BLaER1 treated with 17β-estradiol and CSF1 and Interleukin-3, amounts not matched to agents 10 nM and 100 nM (cell line): ENCODE data around the gene ATP5F1B.

Experiments
- H3K27ac ChIP-seq, 11 experiments: shearing (Covaris generic); formaldehyde crosslinking; 2 replicates each; pipeline ENCODE4 v1.8.1; 2022
- H3K27me3 ChIP-seq, 11 experiments: shearing (Covaris generic); formaldehyde crosslinking; 2 replicates each; pipeline ENCODE4 v1.8.1; 2022
- H3K36me3 ChIP-seq, 11 experiments: shearing (Covaris generic); formaldehyde crosslinking; 2 replicates each; pipeline ENCODE4 v1.8.1; 2022
- H3K4me1 ChIP-seq, 10 experiments: shearing (Covaris generic); formaldehyde crosslinking; 2 replicates each; pipeline ENCODE4 v1.8.1; 2022
- H3K4me2 ChIP-seq, 11 experiments: shearing (Covaris generic); formaldehyde crosslinking; 2 replicates each; pipeline ENCODE4 v1.8.1; 2022
- H3K4me3 ChIP-seq, 10 experiments: shearing (Covaris generic); formaldehyde crosslinking; 2 replicates each; pipeline ENCODE4 v1.8.1; 2022
- H3K9ac ChIP-seq, 11 experiments: shearing (Covaris generic); formaldehyde crosslinking; 2 replicates each; pipeline ENCODE4 v1.8.1; 2022
- H3K9me3 ChIP-seq, 11 experiments: shearing (Covaris generic); formaldehyde crosslinking; replicated peaks in 1 of 11; 2 replicates each; pipeline ENCODE4 v1.8.1; 2022
- H4K20me1 ChIP-seq, 11 experiments: shearing (Covaris generic); formaldehyde crosslinking; 2 replicates each; pipeline ENCODE4 v1.8.1; 2022
- Cebpa-rat ChIP-seq, 11 experiments: shearing (Covaris generic); IDR thresholded peaks; 2 replicates each; pipeline ENCODE4 v1.8.1; 2022

Gene ATP5F1B

DNA sequence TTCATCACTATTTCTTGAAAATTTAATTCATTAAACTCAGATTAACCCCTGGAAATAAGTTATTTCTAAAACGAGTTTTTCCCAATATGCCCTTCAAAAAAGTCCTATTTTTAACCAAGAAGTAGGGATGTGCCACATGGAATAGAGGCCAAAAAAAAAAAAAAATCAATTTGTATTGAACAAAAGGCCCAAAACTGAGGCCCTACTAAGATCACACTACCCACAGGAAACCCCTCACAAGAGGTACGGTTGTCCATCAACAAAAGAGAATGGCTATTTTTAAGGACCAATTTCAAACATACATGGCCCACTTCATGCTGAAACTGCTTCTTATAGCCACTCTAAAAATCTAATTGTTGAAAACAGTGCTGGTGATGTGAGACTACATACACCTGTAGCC, 8.2 kb downstream of the ATP5F1B start:
- TF ChIP-seq Cebpa-rat (IDR thresholded peaks at IDR 0.05), result no peak
- Histone ChIP-seq H3K36me3 (peaks cover 53 to 56% (median 55%) of the 10 kb centered on the region in 11 experiments), H3K27me3 (no peaks in the 10 kb centered on the region), H3K4me2 (peak overlapping the region; percentile 41 to 99 (median 98); a peak in 18 of 22 replicates), H3K27ac (peak overlapping the region in 8 of 11 experiments; percentile 27 to 89 (median 82); a peak in 13 of 22 replicates), H4K20me1 (peaks cover 49 to 84% (median 56%) of the 10 kb centered on the region in 11 experiments; a peak in 21 of 22 replicates), H3K4me1 (peaks cover 44 to 80% (median 56%) of the 10 kb centered on the region in 10 experiments), H3K4me3 (peak overlapping the region in 1 of 10 experiments; percentile 7; a peak in 1 of 20 replicates), H3K9ac (peak overlapping the region; percentile 6 to 89 (median 64); a peak in 17 of 22 replicates), H3K9me3 (no peaks in the 10 kb centered on the region)

DNA sequence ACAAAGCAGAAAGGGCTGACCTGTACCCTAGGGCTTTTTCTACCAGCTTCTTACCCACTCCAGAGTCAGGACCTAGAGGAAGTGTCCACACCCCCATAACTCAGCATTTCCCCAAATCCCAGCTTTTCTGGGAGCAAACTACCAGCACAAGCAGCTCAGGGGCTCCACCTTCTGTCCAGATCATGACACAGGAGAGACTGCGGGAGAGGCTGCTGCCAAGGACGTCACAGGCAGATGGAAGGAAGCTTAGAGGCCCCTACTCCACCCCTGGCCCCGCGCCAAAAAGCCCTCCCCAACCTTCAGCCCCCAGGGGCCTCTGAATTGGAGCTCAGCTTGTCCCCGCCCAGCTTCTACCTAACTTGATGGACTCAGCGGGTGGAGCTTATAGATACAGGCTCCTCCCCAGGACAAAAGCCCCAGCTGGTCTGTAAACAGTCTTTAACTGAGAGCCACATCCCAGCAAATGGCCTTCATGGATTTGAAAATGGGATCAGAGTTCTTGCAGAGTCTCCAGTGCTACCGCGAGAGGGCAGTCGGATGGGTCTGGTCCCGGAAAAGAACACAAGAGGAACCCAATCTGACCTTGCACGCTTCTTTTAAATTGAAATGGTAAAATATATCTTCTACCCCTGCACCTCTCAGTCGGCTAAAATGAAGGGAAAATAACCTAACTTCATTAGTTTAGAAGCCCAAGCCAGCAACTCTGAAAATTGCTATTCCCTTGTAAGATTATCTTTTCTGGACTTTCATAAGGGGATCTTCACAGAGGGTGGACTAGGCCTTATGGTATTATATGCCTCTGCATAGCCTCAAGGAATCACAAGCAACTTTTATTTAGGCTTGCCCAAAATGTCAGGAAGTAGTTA, 8.9 kb downstream of the ATP5F1B start:
- no peak for TF ChIP-seq Cebpa-rat (IDR thresholded peaks at IDR 0.05)

DNA sequence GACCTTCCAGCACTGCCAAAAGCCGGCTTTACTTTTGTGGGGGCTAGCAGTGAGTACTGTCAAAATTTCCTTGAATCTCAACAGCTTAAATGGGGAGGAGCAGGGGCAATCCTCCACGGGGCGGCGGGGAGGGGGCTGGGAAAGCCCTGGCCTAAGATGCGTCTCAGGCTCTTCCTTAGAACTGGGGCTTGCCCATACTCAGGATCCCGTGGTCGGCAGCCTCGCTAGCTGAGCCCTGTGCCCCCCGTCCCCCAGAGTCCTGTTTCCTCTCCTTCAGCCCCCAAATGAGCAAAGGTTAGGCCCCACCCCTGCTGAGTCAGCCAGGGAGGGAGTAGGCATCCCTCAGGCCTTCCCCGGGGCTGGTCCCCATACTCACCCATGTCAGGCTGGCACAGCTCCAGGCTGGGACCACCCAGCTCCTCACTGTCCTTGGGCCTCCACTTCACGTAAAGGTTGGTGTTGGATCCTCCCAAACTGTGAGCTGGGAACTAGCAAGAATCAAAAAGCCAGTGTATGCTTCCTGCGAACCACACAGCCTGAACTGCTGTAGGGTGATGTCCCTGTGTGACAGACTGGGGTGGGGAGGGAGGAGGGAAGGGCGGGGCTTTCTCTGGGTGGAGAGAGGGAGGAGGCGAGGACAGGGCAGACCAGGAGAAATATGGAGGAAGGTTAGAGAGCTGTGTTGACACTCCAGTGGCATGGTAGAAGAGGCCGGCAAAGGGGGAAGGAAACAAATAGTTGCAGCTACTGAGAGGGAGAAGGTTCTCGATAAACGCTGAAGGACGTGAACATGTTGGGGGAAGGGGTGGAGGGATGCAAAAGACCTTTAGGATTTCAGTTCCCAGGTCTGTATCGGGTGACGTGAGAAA, 9.7 kb downstream of the ATP5F1B start:
- peak overlapping the region; percentile 72 to 93 (median 86) for H3K27ac ChIP-seq
- peak overlapping the region; percentile 94 to 100 (median 98) for H3K4me2 ChIP-seq
- no peaks in the 10 kb centered on the region for H3K27me3 ChIP-seq
- H3K4me3 ChIP-seq, result peak overlapping the region; percentile 80 to 95 (median 88)
- H3K9ac ChIP-seq, result peak overlapping the region; percentile 79 to 90 (median 85)
- TF ChIP-seq Cebpa-rat (IDR thresholded peaks at IDR 0.05), result no peak
- H3K36me3 ChIP-seq, result peaks cover 38 to 40% (median 39%) of the 10 kb centered on the region in 11 experiments
- H3K9me3 ChIP-seq, result no peaks in the 10 kb centered on the region
- H3K4me1 ChIP-seq, result peaks cover 49 to 82% (median 64%) of the 10 kb centered on the region in 10 experiments
- peaks cover 36 to 84% (median 51%) of the 10 kb centered on the region in 11 experiments; a peak in 21 of 22 replicates for H4K20me1 ChIP-seq

More for the DNA sequence above, 8.9 kb downstream of the ATP5F1B start:
- H3K9me3 ChIP-seq, result no peaks in the 10 kb centered on the region
- peak overlapping the region; percentile 79 to 90 (median 85); a peak in 21 of 22 replicates for H3K9ac ChIP-seq
- peak overlapping the region; percentile 72 to 93 (median 86); a peak in 21 of 22 replicates for H3K27ac ChIP-seq
- H4K20me1 ChIP-seq, result peaks cover 45 to 84% (median 51%) of the 10 kb centered on the region in 11 experiments; a peak in 21 of 22 replicates
- peak overlapping the region; percentile 94 to 100 (median 98) for H3K4me2 ChIP-seq
- peaks cover 46 to 49% (median 47%) of the 10 kb centered on the region in 11 experiments for H3K36me3 ChIP-seq
- no peaks in the 10 kb centered on the region for H3K27me3 ChIP-seq
- peak overlapping the region; percentile 80 to 95 (median 88) for H3K4me3 ChIP-seq
- H3K4me1 ChIP-seq, result peaks cover 45 to 80% (median 56%) of the 10 kb centered on the region in 10 experiments

DNA sequence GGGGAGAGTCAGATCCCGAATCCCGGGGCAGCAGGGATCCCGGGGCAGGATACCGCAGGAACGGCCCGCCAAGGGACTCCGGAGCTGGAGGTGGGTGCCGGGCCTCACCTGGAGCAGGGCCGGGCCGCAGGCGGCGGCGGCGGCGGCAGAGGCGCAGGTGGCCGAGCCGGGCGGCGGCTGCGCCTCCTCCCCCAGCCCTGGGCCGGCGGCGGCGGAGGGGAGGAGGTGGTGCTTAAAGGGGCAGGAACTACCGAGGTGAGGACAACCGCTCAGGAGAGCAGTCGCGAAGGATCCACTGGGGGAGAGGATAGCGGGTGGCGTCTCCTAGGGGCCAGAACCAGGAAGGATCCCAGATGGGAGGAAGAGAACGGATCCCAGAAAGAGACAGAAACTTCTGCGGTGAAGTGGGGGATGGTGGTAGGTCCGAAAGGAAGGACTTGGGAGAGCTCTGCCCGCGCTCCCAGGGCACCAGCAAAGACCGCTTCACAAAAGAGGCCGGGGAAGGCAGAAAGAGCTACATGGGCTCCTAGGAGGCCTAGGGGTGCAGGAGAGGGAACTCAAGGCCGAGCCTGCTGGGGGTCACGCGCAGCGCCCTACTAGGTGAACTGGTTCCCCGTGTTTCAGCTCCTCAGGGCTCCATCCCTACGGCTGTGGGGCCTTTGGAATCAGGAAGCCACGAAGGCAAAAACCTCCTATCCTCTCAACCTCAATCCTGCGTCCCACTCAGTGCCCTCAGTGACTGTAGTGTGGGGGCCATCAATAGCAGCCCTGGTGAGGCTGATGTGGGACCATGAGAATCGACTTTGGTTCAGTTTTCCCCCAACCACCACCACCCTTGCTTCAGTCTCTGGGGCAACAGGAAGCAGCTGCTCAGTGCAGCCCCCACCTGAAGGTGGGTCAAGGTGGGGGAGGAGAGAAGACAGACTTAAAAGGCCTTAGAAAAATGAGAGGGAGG, 10.7 kb downstream of the ATP5F1B start:
- Histone ChIP-seq H3K27ac (peak overlapping the region; percentile 62 to 93 (median 86)), H3K4me3 (peak overlapping the region; percentile 80 to 95 (median 88))

DNA sequence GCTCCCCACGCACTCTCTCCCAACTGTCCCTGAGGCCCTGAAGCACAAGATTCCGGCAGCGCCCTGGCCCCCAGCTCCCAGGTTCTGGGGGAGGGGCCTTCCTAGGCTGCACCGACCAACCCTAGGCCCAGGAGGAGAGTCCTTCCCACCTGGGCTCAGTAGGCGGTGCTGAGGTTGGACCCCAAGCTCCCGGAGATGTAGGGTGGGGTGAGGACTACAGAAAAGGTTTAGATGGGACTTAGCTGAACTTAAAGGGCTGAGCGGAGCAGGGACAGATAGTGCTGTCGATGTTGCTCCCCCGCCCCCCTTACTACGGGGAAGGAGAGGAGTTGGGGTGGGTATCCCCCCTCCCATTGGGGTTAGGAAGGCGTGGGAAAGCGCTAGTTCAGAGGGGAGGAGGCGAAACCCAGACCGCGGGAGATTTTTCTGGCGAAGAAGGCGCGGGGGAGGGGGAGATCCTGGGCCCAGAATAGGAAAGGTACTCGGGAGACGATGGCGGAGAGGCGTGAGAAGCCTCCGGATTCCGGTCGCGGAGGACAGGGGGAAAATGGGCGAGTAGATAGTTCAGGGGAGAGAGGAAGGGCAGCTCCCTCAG, 11.4 kb downstream of the ATP5F1B start:
- H4K20me1 ChIP-seq, result peaks cover 19 to 75% (median 39%) of the 10 kb centered on the region in 11 experiments; a peak in 21 of 22 replicates
- H3K9ac ChIP-seq, result peak overlapping the region; percentile 79 to 90 (median 85)
- peaks cover 21 to 23% (median 22%) of the 10 kb centered on the region in 11 experiments for H3K36me3 ChIP-seq
- TF ChIP-seq Cebpa-rat (IDR thresholded peaks at IDR 0.05), result no peak
- H3K4me1 ChIP-seq, result peaks cover 57 to 79% (median 73%) of the 10 kb centered on the region in 10 experiments
- peak overlapping the region; percentile 62 to 93 (median 86) for H3K27ac ChIP-seq
- H3K27me3 ChIP-seq, result no peaks in the 10 kb centered on the region
- peak overlapping the region; percentile 94 to 100 (median 98) for H3K4me2 ChIP-seq
- no peaks in the 10 kb centered on the region for H3K9me3 ChIP-seq
- peak overlapping the region; percentile 80 to 95 (median 88) for H3K4me3 ChIP-seq

More for the DNA sequence above, 10.7 kb downstream of the ATP5F1B start:
- H3K4me2 ChIP-seq, result peak overlapping the region; percentile 94 to 100 (median 98)
- peaks cover 57 to 84% (median 73%) of the 10 kb centered on the region in 10 experiments for H3K4me1 ChIP-seq
- peaks cover 28 to 31% (median 29%) of the 10 kb centered on the region in 11 experiments for H3K36me3 ChIP-seq
- H3K9me3 ChIP-seq, result no peaks in the 10 kb centered on the region
- peak overlapping the region; percentile 79 to 90 (median 85) for H3K9ac ChIP-seq
- H3K27me3 ChIP-seq, result no peaks in the 10 kb centered on the region
- TF ChIP-seq Cebpa-rat (IDR thresholded peaks at IDR 0.05), result no peak
- peaks cover 27 to 82% (median 47%) of the 10 kb centered on the region in 11 experiments; a peak in 21 of 22 replicates for H4K20me1 ChIP-seq

DNA sequence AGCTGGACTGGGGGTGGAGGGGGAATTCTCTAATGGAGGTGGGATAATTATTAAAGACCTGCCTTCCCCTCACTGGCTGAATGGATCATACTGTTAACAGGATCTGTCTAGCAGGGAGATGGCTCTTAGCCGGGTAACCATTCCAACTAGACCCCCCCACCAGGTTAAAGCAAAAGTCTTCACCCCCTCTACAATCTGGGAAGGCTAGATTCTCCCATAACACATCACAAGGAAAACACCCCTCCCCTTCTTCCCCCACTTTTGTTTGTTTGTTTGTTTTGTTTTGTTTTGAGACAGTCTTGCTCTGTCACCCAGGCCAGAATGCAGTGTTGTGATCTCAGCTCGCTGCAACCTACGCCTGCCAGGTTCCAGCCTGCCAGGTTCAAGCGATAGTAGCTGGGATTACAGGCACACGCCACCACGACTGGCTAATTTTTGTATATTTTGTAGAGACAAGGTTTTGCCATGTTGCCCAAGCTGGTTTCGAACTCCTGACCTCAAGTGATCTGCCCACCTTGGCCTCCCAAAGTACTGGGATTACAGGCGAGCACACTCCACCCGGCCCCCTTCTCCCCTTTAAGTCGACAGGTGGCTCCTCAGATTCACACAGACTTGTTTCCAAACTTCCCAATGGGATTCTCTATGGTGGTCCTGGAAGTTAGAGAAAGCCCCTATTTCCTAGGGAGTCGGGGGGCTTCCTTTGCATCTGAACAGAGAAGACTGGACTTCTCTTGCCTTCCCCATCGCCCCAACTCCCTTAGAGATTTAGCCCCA, 12.1 kb downstream of the ATP5F1B start:
- peaks cover 14 to 16% (median 15%) of the 10 kb centered on the region in 11 experiments for H3K36me3 ChIP-seq
- H3K27me3 ChIP-seq, result no peaks in the 10 kb centered on the region
- H3K9me3 ChIP-seq, result no peaks in the 10 kb centered on the region
- H4K20me1 ChIP-seq, result peaks cover 13 to 75% (median 38%) of the 10 kb centered on the region in 11 experiments; a peak in 21 of 22 replicates
- peak overlapping the region; percentile 79 to 90 (median 85) for H3K9ac ChIP-seq
- H3K4me1 ChIP-seq, result peaks cover 57 to 77% (median 69%) of the 10 kb centered on the region in 10 experiments
- peak overlapping the region; percentile 80 to 95 (median 88) for H3K4me3 ChIP-seq
- H3K4me2 ChIP-seq, result peak overlapping the region; percentile 94 to 100 (median 98)
- peak overlapping the region; percentile 62 to 93 (median 86) for H3K27ac ChIP-seq
- TF ChIP-seq Cebpa-rat (IDR thresholded peaks at IDR 0.05), result no peak
